Urinary bladder (tissue), 4 donors: ENCODE measurements around the gene SLC22A15. TPM values are rescaled to one million over a fixed set of nuclear protein-coding genes. Genes with fewer than 3 reads are reported as not detected.
A peak's percentile ranks its signal among the peaks of the same experiment; 100 is the strongest.

ENCODE experiments used
- DNase-seq: peaks from one replicate; pipeline ENCODE4 v3.0.0-alpha.2; 2015; ENCODE audit errors: extremely low spot score
- H3K27ac ChIP-seq: one replicate; pipeline ENCODE4 v1.5.1; 2013; ENCODE audit warnings: low read depth, mild to moderate bottlenecking, moderate library complexity
- H3K36me3 ChIP-seq: one replicate; pipeline ENCODE4 v1.6.1; 2013; ENCODE audit warnings: mild to moderate bottlenecking, moderate library complexity; ENCODE audit not compliant: insufficient read depth
- H3K4me1 ChIP-seq: one replicate; pipeline ENCODE4 v1.6.1; 2013; ENCODE audit warnings: mild to moderate bottlenecking, moderate library complexity; ENCODE audit not compliant: insufficient read depth
- H3K4me3 ChIP-seq: one replicate; pipeline ENCODE4 v1.5.1; 2013; ENCODE audit warnings: low read depth, low read length
- WGBS: extraction: QIAGEN DNeasy Blood & Tissue Kit; methylation state at CpG from one replicate; pipeline ENCODE4 v1.1.7; 2013; 5-methylcytosine and 5-hydroxymethylcytosine counted together
- polyA plus RNA-seq: library from polyadenylated mRNA; stranded (reverse); fragments of 200-250 nt; gene quantifications from one replicate; pipeline ENCODE4 v1.2.3, GENCODE V29; 2013
- total RNA-seq: library from RNA; depleted of rRNA; stranded (reverse); fragments of >200 nt; gene quantifications from one replicate; pipeline ENCODE4 v1.2.3, GENCODE V29; 2014
- donor health status: healthy with polysubstance abuse.
- donor health status: healthy.

Gene SLC22A15
- 6.6 TPM for total RNA-seq
- 1.5 TPM for polyA plus RNA-seq

DNA sequence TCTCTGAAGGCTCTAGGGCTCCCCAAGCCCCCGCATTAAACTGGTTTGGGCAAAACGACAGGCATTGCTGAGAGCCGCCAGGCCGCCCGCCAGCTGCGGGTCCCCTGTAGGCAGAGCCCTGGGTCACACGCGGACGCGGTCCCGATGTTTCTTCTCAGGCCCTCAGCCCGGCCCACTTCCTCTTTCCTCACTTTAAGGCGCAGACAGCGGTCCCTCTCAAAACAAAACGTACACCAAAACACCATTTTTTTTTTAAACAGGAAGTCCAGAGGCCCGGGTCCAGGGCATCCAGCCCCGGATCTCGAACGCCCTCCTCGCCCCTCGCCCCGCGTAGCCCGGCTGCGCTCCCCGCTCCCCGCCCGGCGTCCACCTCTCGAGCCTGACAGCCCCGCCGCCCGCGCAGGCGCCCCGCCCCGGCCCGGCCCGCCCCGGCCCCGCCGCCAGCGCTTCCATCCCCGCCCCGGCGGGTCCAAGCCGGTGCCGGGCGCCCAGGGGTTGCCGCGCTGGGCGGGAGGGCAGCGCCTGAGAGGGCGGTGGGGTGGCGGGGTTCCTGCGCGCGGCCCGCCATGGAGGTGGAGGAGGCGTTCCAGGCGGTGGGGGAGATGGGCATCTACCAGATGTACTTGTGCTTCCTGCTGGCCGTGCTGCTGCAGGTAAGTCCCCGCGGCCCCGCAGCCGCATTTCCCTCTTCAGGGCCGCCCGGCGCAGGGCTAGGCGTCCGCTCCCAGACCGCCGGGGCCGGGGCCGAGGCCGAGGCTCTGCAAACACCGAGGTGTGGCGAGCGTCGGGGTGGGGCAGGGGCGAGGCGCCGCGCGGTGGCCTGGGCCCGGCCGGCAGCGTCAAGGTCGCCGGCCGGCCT lies at the start of gene SLC22A15:
Gene SLC22A15, plus strand, starts transcription at position 452 of the 859 bp plus-strand sequence. Its CDS starts 115 bp downstream, at position 567.
- under 1% methylated on average over 91 of the region's 91 CpGs for WGBS
- no peak for DNase-seq

DNA sequence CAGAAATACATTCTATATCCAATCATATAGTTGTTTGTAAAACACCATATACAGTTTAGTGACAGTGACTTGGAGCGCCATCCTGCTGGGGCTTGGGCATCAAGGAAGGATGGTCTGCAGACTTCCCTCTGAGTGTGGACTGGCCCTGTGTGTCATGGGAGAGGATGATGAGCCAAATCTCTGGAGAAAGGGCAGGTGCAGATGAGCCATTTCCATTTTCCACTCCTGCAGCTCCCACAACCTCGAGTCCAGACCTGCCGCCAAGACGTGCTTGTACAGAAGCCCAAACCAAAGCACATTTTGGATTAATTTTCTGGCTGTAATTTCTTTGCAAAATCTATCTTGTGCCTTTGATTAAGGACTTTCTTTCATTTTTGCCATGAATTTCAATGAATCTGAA lies 48.3 kb upstream of the SLC22A15 start:
- no peak overlapping the region for H3K4me3 ChIP-seq
- H3K27ac ChIP-seq, result no peak overlapping the region
- 72% methylated on average over 4 of the region's 4 CpGs for WGBS
- no peaks in the 10 kb centered on the region for H3K4me1 ChIP-seq
- no peaks in the 10 kb centered on the region for H3K36me3 ChIP-seq
- DNase-seq, result no peak

More for the DNA sequence above, at the start of gene SLC22A15:
- Histone ChIP-seq H3K4me1 (no peaks in the 10 kb centered on the region), H3K4me3 (peak within 1 kb of the TSS; percentile 80), H3K36me3 (no peaks in the 10 kb centered on the region), H3K27ac (no peak within 1 kb of the TSS)

DNA sequence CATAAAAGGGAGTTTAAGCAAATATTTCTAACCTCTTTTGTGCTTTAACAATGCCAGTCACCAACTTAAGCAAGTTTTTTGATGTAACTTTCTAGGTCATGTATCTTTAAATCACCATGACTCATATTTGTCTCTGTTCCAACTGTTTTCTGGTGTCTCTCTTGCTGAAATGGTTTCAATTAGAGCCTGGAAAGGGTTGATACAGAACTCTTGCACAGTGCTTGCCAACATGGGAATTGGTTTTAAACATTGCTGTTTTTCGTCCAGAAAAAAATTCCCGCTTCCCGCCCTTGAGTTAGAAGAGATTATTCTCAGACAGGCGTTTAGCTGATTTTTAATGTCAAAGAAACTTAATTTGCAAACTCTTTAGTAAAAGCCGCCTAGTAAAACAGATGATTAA lies 46.4 kb upstream of the SLC22A15 start:
- DNase-seq, result no peak
- Histone ChIP-seq H3K27ac (no peak overlapping the region), H3K4me1 (no peaks in the 10 kb centered on the region), H3K4me3 (no peak overlapping the region), H3K36me3 (no peaks in the 10 kb centered on the region)
- 35% methylated on average over 5 of the region's 5 CpGs for WGBS

DNA sequence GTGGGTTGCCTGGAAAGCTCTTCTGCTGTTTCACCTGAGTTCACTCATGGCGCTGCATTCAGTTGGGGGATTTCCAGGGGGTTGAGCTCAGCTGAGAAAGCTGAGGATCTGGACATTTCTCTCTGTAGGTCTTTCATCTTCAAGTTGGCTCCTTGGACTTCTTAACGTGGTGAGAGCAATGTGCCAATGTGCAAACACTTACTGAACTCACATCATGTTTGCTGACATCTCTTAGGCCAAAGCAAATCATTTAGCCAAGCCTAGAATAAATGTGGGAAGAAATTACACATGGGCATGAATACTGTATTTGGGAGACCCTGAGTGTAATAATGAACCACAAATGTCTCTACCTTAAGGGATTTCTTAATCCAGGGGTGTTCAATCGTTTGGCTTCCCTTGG lies 42.7 kb upstream of the SLC22A15 start:
- WGBS, result 80% methylated on average over 3 of the region's 3 CpGs
- Histone ChIP-seq H3K27ac (no peak overlapping the region), H3K4me3 (no peak overlapping the region), H3K4me1 (no peaks in the 10 kb centered on the region), H3K36me3 (no peaks in the 10 kb centered on the region)
- DNase-seq, result no peak

DNA sequence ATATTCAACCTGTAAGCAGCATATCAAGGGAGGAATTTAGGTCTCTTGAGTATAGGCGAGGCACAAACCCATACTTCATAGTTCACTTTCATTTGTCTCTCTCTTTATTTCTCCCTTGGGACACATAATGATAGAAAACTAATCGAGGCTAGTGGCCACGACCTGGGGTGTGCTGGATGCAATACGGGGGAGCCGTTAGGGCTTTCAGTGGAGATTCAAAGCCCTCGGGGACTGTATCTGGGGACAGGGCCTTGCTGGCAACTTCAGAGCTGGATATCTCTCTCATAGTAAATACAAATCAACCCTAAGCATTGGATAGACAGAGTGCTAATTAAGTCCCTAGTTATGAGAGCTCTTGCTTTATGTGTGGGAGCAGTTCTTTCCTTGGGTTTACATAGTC lies 36.9 kb upstream of the SLC22A15 start:
- WGBS, result 65% methylated on average over 6 of the region's 6 CpGs
- H3K4me1 ChIP-seq, result no peaks in the 10 kb centered on the region
- H3K4me3 ChIP-seq, result no peak overlapping the region
- H3K36me3 ChIP-seq, result no peaks in the 10 kb centered on the region
- H3K27ac ChIP-seq, result no peak overlapping the region
- DNase-seq, result no peak

DNA sequence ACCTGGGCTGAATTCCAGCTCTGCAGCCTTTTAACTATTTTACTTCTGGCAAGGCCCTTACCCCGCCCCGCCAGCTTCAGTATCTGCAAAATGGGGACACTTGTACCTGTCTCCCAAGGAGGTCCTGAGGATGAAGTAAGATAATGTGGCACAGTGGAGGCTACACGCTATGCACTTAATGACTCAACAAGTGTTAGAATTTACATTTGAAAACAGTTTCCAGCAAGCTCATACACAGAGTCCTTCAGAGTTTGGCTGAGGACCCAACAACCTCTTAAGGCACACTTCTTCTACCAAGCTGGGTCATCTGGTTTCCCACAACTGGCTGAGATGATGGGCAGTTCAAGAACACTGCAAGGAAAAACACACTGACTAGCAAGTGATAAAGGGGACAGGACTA lies 30.2 kb upstream of the SLC22A15 start:
- WGBS, result 56% methylated on average over 3 of the region's 3 CpGs
- H3K4me1 ChIP-seq, result no peaks in the 10 kb centered on the region
- H3K4me3 ChIP-seq, result no peak overlapping the region
- no peak for DNase-seq
- no peak overlapping the region for H3K27ac ChIP-seq
- no peaks in the 10 kb centered on the region for H3K36me3 ChIP-seq

DNA sequence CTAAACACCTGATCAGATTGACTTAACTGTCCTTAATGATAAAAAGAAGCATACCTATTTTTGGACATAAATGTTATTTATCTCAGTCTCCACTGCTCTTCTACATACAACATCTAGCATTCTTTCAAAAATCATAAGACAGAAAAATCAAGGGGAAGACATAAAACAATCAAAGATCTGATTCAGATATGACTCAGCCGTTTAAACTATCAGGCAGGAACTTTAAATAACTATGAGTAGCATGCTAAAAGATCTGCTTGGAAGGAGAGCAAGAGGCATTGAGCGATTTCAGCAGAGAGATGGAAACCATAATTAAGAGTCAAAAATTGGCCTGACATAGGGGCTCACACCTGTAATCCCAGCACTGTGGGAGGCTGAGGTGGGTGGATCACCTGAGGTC lies 27.2 kb upstream of the SLC22A15 start:
- Histone ChIP-seq H3K27ac (no peak overlapping the region), H3K4me1 (no peaks in the 10 kb centered on the region), H3K4me3 (no peak overlapping the region), H3K36me3 (no peaks in the 10 kb centered on the region)
- DNase-seq, result no peak
- WGBS, result 74% methylated on average over 2 of the region's 2 CpGs

DNA sequence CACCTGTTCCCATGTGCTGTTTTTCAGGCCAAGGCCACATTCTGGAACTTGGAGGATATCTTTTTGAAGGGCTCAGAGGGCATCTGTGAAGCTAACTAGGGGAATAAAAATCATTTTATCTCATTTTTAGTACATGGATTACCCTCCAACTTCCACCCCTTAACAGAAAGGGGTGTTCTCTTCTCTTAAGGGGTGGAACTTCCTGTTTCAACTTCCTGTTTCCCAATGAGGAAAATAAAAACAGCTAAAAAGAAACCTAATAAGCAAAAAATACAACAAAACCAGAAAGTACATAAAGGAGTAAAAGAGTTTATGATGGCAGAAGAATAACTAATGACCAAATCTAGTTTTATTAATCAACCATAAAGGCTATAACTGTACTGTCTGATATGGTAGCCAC lies 24.8 kb upstream of the SLC22A15 start:
- no peak overlapping the region for H3K4me3 ChIP-seq
- H3K36me3 ChIP-seq, result no peaks in the 10 kb centered on the region
- no peak for DNase-seq
- H3K27ac ChIP-seq, result no peak overlapping the region
- no peaks in the 10 kb centered on the region for H3K4me1 ChIP-seq

DNA sequence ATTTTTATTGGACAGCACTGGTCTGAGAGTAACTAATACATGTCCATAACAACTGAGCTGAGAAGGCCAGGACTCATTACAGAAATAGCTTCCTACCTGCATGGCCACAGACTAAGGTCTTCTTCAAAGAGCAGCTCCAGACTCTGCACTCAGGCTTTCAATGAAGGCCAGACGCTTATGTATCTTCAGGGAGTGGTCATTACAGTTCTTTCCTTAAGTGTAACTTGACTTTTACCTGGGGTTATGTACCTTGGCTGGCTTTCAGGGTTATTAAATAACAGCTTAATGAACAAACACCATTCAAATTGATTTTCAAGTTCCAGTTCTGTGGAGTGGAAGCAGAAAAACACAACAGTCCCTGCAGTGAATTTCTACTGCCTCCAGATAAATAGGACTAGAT lies 23.8 kb upstream of the SLC22A15 start:
- no peaks in the 10 kb centered on the region for H3K36me3 ChIP-seq
- DNase-seq, result no peak
- 0% methylated on average over 1 of the region's 1 CpG for WGBS
- no peak overlapping the region for H3K4me3 ChIP-seq
- H3K27ac ChIP-seq, result no peak overlapping the region
- no peaks in the 10 kb centered on the region for H3K4me1 ChIP-seq

DNA sequence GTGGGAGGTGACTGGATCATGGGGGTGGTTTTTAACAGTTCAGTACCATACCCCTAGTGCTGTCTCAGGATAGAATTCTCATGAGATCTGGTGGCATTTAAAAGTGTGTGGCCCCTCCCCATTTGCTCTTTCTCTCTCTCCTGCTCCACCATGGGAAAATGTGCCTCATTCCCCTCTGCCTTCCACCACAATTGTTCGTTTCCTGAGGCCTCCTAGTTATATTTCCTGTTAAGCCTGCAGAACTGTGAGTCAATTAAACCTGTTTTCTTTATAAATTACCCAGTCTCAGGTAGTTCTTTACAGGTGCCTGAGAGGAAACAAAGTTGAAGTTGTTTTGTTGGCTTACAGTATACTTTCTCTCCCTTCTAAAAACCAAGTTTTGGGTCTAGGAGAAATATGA lies 23.1 kb upstream of the SLC22A15 start:
- Histone ChIP-seq H3K4me3 (no peak overlapping the region), H3K27ac (no peak overlapping the region), H3K36me3 (no peaks in the 10 kb centered on the region), H3K4me1 (no peaks in the 10 kb centered on the region)
- no peak for DNase-seq
- WGBS, result 55% methylated on average over 1 of the region's 1 CpG

DNA sequence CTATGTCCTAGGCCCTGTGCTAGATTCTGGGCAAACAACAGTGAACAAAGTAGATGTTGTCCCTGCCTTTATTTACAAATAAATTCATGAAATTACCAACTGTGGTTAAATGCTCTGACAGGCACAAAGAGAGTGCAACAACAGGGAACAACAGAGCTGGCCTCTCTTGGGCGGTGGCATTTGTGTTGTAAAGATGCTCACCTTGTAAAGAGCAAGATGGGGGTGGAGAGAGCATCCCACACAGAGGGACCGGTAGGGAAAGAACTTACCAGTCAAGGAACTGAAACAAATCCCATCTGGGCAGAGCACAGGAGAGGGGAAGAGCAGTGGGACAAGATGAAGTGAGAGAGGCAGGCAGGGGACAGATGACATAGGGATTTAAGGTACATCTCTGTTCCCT lies 21.6 kb upstream of the SLC22A15 start:
- Histone ChIP-seq H3K4me1 (no peaks in the 10 kb centered on the region), H3K36me3 (no peaks in the 10 kb centered on the region), H3K27ac (no peak overlapping the region), H3K4me3 (no peak overlapping the region)
- DNase-seq, result no peak
- WGBS, result 48% methylated on average over 2 of the region's 2 CpGs

DNA sequence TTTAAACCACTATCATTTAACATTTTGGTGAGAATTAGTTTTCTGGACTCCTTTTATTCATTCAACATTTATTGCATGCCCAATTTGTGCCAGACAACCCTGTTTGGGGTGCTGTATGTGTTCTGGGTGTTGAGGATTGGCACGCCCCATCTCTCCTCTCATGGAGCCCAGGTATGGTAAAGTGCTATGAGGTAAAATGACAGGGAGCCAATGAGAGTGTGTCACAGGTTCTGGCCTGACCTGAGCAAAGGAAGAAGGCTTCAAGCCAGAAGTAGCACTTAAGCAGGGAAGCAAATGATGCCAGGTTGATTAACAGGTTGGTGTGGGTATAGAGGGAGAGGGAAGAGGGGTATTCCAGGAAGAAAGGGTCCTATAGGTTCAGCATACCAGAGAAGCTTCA lies 21.1 kb upstream of the SLC22A15 start:
- Histone ChIP-seq H3K36me3 (no peaks in the 10 kb centered on the region), H3K27ac (no peak overlapping the region)
- 90% methylated on average over 1 of the region's 1 CpG for WGBS

DNA sequence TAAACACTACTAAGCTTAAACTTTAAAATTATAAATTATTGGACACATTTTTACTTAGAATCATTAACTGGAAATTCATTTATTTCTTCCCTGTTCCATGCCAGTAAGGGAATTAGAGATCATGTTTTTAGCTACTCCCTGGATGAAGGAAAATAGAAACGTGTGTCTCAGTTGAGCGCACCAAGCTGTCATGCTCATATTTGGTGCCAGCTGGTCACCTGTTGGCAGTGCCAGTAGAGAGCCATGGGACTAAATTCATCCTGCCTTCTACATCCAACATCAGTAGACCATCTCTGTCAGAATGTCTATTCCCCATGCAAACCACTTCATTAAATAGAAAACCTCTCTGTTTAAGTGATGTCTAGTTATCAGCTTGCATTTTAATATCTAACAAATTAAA lies 17.4 kb upstream of the SLC22A15 start:
- no peak overlapping the region for H3K27ac ChIP-seq
- WGBS, result 88% methylated on average over 2 of the region's 2 CpGs
- no peaks in the 10 kb centered on the region for H3K4me1 ChIP-seq
- no peak overlapping the region for H3K4me3 ChIP-seq
- no peak for DNase-seq
- H3K36me3 ChIP-seq, result no peaks in the 10 kb centered on the region

More for the DNA sequence above, 21.1 kb upstream of the SLC22A15 start:
- Histone ChIP-seq H3K4me1 (no peaks in the 10 kb centered on the region), H3K4me3 (no peak overlapping the region)
- DNase-seq, result no peak

DNA sequence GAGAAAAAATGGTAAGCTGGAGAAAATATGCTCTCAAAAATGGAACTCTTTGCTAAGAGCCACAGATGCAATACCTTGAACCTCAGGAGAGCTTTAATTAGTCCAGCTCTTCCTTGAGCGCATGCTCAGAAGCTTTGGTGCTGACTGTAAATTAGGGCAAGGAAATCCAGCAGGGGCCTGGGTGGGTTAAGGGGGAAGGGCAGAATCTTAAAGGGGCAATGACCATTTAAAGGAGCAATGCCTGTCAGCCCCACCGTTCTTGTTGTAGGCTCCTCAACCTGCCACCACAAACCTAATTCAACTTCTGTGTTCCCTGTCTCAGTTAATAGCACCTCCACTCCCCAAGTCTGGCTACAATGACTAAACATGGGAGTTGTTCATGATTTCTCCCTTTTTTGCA lies 6.8 kb upstream of the SLC22A15 start:
- Histone ChIP-seq H3K4me3 (no peak overlapping the region), H3K36me3 (no peaks in the 10 kb centered on the region), H3K4me1 (no peaks in the 10 kb centered on the region), H3K27ac (no peak overlapping the region)
- whole genome bisulfite sequencing, result 16% methylated on average over 2 of the region's 2 CpGs
- no peak for DNase-seq
